Measurements from ENCODE around the gene ZNF497. TPM values are rescaled to one million over a fixed set of nuclear protein-coding genes. Genes with fewer than 3 reads are reported as not detected.
A peak's percentile ranks its signal among the peaks of the same experiment; 100 is the strongest.

Gene ZNF497
- total RNA-seq, 3 donors from 2014 or later = 0.55 to 0.99 (median 0.98) TPM

DNA sequence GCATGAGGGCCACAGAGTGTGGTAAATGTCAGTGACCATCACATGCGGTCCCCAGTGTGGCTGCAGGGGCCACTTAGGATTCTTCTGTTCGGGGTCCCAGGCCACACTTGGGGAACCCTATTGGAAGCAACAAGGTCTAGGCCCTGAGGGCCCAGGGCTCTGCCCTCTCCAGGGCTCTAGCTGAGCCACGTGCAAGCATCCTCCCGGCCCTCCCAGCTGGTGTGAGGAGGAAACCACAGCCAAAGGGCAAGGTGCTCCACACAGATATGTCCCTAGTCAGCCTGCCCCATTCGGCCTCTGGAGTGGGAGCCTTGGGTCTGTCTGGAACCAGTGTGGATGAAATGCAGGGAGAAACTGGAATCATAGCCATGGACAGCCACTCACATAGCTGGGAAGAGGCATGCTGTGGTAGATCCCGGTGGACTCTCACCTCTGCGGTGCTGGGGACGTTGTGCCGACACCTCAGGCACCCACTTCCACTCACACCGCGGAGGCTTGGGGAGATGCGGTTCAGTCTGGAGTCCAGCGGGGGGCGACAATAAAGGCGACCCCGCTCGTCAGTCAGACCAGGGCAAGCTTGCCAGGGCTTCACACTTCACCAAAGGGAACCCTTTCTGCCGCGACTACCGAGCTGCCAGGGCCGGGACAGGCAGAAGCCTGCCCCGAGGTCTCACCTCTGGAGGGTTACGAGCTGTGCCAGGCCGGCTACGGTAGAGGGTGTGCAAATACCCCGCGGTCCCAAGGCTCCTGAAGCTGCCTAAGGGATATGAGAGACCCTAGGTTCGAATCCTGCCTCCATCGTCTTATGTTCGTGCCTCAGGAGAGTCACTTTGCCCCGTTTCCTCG lies 4.3 kb upstream of the ZNF497 start:
- Mint-ChIP-seq H3K9me3 (no peaks in the 10 kb centered on the region), H3K4me1 (ENCODE audit: low read depth) (peaks cover 8% of the 10 kb centered on the region), H3K27me3 (ENCODE audit: low read depth) (no peaks in the 10 kb centered on the region), H3K4me3 (no peak overlapping the region), H3K36me3 (ENCODE audit: insufficient read depth) (no peaks in the 10 kb centered on the region)
- ATAC-seq (no peak), DNase-seq (no peak)

DNA sequence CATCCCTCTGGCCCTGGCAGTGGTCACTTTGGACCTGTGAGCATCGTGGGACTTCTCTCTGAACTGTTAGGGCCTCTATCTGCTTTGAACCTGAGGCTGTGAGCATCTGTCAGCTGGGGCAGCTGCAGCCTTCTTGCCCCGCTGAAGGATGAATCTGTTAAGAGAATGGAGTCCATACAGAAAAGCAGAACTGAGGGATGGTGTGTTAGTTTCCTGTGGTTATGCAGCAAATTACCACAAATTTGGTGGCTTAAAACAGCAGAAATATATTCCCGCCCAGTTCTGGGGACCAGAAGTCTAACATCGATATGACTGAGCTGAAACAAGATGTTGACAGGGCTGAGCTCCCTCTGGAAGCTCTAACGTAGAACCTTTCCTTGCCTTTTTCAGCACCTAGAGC lies 1.6 kb upstream of the ZNF497 start:
- H3K36me3 Mint-ChIP-seq (ENCODE audit: insufficient read depth) = no peaks in the 10 kb centered on the region
- H3K9me3 Mint-ChIP-seq = no peaks in the 10 kb centered on the region
- no peak overlapping the region for H3K4me3 Mint-ChIP-seq
- peaks cover 12% of the 10 kb centered on the region for H3K4me1 Mint-ChIP-seq (ENCODE audit: low read depth)
- ATAC-seq = no peak
- H3K27me3 Mint-ChIP-seq (ENCODE audit: low read depth) = no peaks in the 10 kb centered on the region
- no peak for DNase-seq

DNA sequence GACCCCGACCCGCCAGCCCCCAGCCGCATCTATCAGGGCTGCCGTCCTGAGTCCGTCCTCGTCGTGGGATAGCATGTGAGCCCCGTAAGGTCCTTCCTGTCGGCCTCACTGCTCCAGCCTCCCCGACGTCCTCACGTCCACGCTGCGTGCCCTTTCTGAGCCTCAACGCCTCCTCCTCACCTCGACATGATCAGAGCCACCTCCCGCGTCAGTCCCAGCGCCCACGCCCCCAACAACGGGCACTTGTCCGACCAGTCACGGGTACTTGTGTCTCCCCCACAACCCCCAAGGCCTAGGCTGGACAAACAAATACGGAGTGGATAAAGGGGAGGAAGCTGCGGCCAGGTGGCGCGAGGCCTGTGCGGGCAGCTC lies 665 bp downstream of the ZNF497 start:
- Mint-ChIP-seq H3K36me3 (ENCODE audit: insufficient read depth) (no peaks in the 10 kb centered on the region), H3K4me1 (ENCODE audit: low read depth) (peaks cover 22% of the 10 kb centered on the region), H3K4me3 (peak overlapping the region; percentile 94), H3K9me3 (no peaks in the 10 kb centered on the region), H3K27me3 (ENCODE audit: low read depth) (peaks cover 5% of the 10 kb centered on the region)
- no peak for DNase-seq
- peak; percentile 9 for ATAC-seq

DNA sequence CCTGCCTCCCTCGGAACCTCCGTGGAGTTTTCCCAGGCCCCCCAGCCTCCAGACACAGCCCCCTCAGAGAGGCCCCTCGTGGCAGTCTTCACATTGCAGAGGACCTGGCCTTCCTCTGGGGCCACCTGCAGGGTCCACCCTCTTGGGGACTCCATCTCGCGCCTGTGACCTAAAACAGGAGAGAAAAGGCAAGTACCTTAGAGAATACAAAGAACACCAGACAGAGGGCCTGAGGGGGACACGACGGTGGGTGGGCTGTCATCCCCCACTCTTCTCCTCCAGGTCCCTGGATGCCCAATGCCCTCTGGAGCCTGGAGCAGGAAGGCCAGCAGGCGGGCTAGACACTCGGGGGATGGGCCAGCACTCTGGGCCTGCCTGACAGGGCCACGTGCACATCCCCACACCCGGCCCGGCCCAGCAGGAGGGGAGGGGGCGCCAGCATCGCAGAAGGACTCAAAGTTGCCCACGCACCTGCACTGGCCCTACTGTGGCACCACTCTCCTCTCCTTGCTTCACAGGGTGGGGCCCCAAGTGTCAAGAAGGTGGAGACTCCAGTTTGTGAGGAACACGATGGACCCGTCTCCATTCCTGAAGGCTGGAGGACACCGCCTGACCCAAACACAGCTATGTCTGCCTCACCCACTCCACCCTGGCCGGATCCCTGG lies 4.9 kb downstream of the ZNF497 start:
- H3K36me3 Mint-ChIP-seq (ENCODE audit: insufficient read depth) = no peaks in the 10 kb centered on the region
- no peak overlapping the region for H3K4me3 Mint-ChIP-seq
- DNase-seq = no peak
- ATAC-seq = no peak
- no peaks in the 10 kb centered on the region for H3K9me3 Mint-ChIP-seq
- peaks cover 32% of the 10 kb centered on the region for H3K4me1 Mint-ChIP-seq (ENCODE audit: low read depth)
- H3K27me3 Mint-ChIP-seq (ENCODE audit: low read depth) = peaks cover 5% of the 10 kb centered on the region

- Mint-ChIP-seq H3K36me3 (ENCODE audit: insufficient read depth) (no peaks in the 10 kb centered on the region), H3K27me3 (ENCODE audit: low read depth) (peaks cover 5% of the 10 kb centered on the region)
Observed at GRCh38 chr19:58356766-58357480, 5.6 kb downstream of the ZNF497 start.

GRCh38 chr19:58355908-58356765 lies 6.4 kb downstream of the ZNF497 start:
- Mint-ChIP-seq H3K9me3 (no peaks in the 10 kb centered on the region), H3K4me3 (peak overlapping the region; percentile 56), H3K4me1 (ENCODE audit: low read depth) (peaks cover 26% of the 10 kb centered on the region), H3K36me3 (ENCODE audit: insufficient read depth) (no peaks in the 10 kb centered on the region), H3K27me3 (ENCODE audit: low read depth) (peaks cover 5% of the 10 kb centered on the region)
- ATAC-seq (peak; percentile 76 to 79), DNase-seq (no peak)

More at GRCh38 chr19:58356766-58357480, 5.6 kb downstream of the ZNF497 start:
- DNase-seq = no peak
- ATAC-seq = peak in 1 of 2 donors; percentile 6
- Mint-ChIP-seq H3K9me3 (no peaks in the 10 kb centered on the region), H3K4me3 (peak overlapping the region; percentile 56), H3K4me1 (ENCODE audit: low read depth) (peaks cover 30% of the 10 kb centered on the region)

GRCh38 chr19:58355215-58355796 lies 7.2 kb downstream of the ZNF497 start:
- no peak for ATAC-seq
- Mint-ChIP-seq H3K4me3 (peak overlapping the region; percentile 35), H3K36me3 (ENCODE audit: insufficient read depth) (no peaks in the 10 kb centered on the region), H3K9me3 (no peaks in the 10 kb centered on the region), H3K27me3 (ENCODE audit: low read depth) (peaks cover 5% of the 10 kb centered on the region), H3K4me1 (ENCODE audit: low read depth) (peaks cover 26% of the 10 kb centered on the region)
- DNase-seq = no peak

- Mint-ChIP-seq H3K9me3 (no peaks in the 10 kb centered on the region), H3K4me1 (ENCODE audit: low read depth) (peaks cover 28% of the 10 kb centered on the region), H3K4me3 (no peak overlapping the region), H3K36me3 (ENCODE audit: insufficient read depth) (peaks cover 2% of the 10 kb centered on the region), H3K27me3 (ENCODE audit: low read depth) (peaks cover 5% of the 10 kb centered on the region)
- ATAC-seq (no peak), DNase-seq (no peak)
Observed at GRCh38 chr19:58354478-58355030, 8.0 kb downstream of the ZNF497 start.

DNA sequence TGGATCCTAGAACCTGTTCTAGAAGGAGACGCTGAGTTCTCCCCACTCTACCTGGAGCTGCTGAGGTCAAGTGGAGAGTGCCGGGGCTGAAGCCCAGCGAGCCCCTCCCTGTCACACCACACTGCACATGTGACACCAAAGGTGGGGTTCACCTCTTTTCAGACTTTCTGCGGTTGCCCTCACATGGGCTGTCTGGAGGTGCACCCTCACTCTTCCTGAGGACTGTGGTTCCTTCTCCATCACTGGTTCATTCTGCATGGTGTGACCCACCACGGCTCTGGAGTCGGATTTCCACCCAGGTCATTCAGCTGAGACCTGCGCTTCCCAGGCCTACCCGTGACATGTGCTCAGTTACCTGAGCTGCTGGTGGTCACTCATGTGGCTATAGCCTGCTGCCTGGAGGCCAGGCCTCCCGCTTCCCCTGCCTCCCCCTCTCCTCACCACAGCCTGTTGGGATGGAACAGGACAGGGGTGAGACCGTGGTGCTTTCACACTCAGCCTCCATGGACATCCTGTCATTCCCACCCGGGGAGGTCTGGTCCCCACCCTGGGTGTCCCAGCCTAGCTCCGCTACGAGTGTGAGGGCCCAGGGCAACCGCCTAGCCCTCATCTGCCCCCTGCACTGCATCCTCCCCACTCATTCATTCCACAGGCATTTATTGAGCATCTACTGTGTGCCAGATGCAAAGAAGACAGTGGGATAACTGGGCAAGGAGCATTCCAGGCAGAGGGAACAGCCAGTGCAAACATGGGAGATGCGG lies 8.7 kb downstream of the ZNF497 start:
- no peaks in the 10 kb centered on the region for H3K9me3 Mint-ChIP-seq
- no peak for ATAC-seq

GRCh38 chr19:58352760-58353671 lies 9.5 kb downstream of the ZNF497 start, which contains the start of gene A1BG:
TSS of gene A1BG (minus strand) at chr19:58353492. CDS start at chr19:58353437, 55 bp downstream.
- peaks cover 1% of the 10 kb centered on the region for H3K27me3 Mint-ChIP-seq (ENCODE audit: low read depth)
- peaks cover 3% of the 10 kb centered on the region for H3K36me3 Mint-ChIP-seq (ENCODE audit: insufficient read depth)
- H3K4me3 Mint-ChIP-seq = no peak within 1 kb of the TSS
- no peaks in the 10 kb centered on the region for H3K9me3 Mint-ChIP-seq
- H3K4me1 Mint-ChIP-seq (ENCODE audit: low read depth) = peaks cover 34% of the 10 kb centered on the region
- no peak for ATAC-seq
- DNase-seq = no peak

More for the DNA sequence above, 8.7 kb downstream of the ZNF497 start:
- H3K36me3 Mint-ChIP-seq (ENCODE audit: insufficient read depth) = peaks cover 3% of the 10 kb centered on the region
- no peak for DNase-seq
- peaks cover 5% of the 10 kb centered on the region for H3K27me3 Mint-ChIP-seq (ENCODE audit: low read depth)
- no peak overlapping the region for H3K4me3 Mint-ChIP-seq
- peaks cover 30% of the 10 kb centered on the region for H3K4me1 Mint-ChIP-seq (ENCODE audit: low read depth)

DNA sequence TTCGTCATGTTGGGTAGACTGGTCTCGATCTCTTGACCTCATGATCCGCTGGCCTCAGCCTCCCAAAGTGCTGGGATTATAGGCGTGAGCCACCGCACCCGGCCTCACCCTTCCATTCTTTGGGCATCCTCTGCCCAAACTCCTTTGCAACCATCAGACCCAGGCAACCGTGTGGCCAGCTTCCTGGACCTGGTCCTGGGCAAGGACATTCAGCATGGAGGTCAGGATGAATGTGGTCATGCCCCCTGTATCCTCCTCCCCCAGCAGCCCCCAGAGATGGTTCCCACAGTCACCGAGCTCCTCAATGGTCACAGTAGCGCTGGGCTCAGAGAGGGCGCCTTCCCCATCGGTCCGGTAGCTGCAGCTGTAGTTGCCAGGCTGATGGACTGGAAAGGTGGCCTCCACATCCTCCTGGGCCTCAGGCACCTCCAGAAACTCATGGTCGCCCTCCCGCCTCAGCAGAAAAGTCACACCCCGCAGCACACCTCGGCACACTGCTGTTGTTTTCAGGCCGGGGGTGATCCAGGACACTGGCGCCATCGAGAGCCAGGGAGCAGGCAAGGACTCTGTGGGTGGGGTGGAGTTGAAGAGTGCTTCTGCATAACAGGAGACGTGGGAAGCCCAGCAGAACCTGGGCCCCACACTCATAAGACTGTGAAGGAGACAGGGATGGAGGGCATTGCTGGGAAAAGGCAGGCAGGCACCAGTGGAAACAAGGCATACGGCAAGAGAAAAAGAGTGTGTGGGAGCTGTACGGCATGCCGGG lies 10.4 kb downstream of the ZNF497 start:
- H3K27me3 Mint-ChIP-seq (ENCODE audit: low read depth) = no peaks in the 10 kb centered on the region
- H3K4me3 Mint-ChIP-seq = no peak overlapping the region
- no peak for ATAC-seq
- DNase-seq = no peak
- H3K4me1 Mint-ChIP-seq (ENCODE audit: low read depth) = peaks cover 31% of the 10 kb centered on the region
- H3K36me3 Mint-ChIP-seq (ENCODE audit: insufficient read depth) = peaks cover 3% of the 10 kb centered on the region
- no peaks in the 10 kb centered on the region for H3K9me3 Mint-ChIP-seq
